ENCODE results near the gene TECTB.
"Not testable (repeated sequence)": the region's sequence is repeated elsewhere in the genome, so short reads cannot be mapped to it uniquely, and the experiment has no call there.

The TECTB gene

GRCh38 chr10:112283100-112283499 is at the start of gene TECTB:
Gene TECTB (plus strand): TSS chr10:112283400. CDS start chr10:112283735, 335 bp downstream.
- DNase-seq: no peak

DNA sequence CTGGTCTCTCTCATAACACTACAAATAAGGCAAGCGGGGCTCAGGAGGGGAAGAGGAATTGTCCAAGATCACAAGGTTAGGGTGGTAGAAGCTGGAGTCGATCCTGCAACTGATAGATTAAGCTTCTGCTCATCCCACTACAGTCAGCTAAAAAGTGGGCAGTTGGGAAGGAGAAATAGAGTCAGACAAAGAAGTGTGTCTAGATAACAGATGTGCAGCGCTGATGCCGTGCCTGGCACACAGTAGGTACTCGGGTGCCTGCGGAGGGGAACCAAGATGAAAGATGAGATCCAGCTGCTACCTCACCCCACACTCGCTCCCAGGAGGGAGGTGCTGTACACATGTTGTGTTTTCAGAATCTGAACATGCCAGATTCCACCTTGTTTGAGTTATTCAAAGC is 48.1 kb upstream of the TECTB start:
- no peak for DNase-seq

DNA sequence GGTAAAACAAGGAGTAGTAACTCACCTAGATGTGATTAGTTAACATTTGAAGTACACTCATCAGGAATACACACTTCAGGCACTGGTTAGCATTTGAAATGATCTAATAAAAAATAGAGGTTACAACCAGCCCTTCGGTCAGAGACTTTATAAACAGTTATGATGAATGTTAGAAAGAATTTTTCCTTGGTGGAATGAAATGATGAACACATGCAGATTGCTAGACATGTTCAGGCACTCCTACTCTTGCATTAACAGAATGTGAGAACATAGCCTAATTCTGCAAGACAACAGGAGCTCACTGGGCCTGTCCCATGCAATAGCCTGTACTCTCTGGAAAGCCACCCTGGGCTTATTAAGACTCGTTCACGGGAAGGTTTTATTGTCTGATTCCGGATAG is 47.3 kb upstream of the TECTB start:
- DNase-seq: no peak

DNA sequence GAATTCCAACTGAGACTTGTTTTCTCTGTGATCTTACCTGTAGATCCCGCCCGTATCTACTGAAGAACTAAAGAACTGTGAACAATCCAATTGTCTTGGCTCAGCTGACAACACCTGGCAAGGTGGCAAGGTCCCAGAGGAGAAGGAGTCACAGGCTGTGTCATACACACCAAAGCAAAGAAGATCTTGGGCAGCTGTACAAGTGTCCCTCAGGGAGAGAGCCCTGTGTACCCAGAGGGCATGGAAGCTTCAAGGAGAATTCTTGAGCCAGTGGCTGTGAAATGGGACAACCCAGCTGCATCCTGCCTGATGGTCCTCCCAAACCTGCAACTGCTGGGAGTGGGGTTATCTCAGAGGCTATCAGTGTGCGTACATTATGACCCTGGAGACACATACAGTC is 46.7 kb upstream of the TECTB start:
- DNase-seq: no peak

- no peak for DNase-seq
Observed at GRCh38 chr10:112239347-112239746, 43.9 kb upstream of the TECTB start.

DNA sequence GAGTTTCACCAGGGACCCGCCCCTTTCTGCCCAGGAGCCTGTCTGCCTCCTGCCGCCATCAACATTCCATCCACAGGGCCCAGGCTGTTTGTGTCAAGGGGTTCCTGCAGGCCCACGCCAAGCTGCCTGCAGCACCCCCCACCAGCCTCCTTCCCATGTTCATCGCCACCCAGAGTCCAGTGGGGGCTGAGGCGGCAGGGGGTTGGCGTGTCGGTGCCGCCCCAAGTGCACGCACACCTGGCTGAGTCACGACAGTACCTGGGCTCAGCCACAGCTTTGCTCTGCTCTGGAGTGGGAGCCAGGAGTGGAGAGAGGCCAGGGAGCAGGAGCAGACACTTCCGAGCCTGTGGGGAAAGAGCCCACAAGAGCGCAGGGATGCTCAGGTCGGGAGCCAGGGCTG is 42.8 kb upstream of the TECTB start:
- DNase-seq: no peak

- no peak for DNase-seq
Observed at GRCh38 chr10:112241651-112242341, 41.4 kb upstream of the TECTB start.

DNA sequence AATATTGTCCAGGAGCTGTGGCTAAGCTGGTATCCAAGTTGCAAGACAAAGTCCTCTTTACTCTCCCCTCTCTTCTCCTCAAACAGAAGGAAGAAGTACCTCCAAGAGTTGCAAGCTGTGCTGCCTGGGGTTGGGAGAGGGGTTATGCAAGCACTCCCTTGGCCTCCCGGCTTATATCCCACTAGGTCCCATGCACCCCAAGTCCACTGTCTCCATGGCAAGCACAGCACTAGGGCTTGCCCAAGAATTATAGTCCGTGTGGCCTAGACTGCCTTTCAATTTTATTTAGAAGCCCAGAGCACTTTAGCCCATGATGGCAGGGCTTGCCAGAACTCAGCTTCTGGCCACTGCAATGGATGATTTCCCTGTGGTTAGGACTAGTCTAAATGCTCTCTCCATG is 40.4 kb upstream of the TECTB start:
- DNase-seq: no peak

- DNase-seq: no peak
Observed at GRCh38 chr10:112243713-112244112, 39.5 kb upstream of the TECTB start.

- no peak for DNase-seq
Observed at GRCh38 chr10:112244197-112244596, 39.0 kb upstream of the TECTB start.

- no peak for DNase-seq
Observed at GRCh38 chr10:112247791-112248190, 35.4 kb upstream of the TECTB start.

DNA sequence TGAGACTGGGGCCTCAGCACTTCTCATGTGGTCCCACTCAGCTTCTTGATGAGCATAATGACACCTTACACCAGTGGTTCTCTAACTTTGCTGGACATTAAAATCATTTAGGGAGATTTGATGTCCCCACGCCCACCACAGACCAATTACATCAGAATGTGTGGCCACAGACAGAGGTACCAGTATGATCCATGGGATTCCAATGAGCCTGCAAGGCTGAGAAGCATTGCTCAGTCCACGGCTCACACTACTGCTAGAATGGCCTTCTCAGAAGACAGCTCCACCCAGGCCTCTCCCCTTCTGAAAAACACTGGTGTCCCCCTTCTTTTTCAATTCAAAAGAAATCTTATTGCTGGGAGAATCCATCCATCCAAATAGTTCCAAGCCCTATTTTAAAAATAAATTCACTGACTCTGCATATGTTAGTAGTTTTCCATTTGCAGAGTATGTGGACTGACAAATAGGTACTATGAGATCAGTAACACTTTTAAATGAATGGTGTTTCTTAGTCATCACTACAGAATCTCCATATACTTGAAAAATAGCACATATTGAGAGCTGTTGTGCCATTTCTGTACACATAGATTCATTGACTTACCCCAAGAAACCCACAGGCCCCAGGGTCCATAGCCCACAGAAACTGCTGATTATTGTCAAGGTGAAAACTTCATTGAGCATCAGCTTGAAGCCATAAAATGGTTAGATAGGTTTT is 34.5 kb upstream of the TECTB start:
- DNase-seq: no peak

GRCh38 chr10:112249722-112250121 is 33.5 kb upstream of the TECTB start:
- DNase-seq: no peak

- DNase-seq: no peak
Observed at GRCh38 chr10:112250555-112250954, 32.6 kb upstream of the TECTB start.

DNA sequence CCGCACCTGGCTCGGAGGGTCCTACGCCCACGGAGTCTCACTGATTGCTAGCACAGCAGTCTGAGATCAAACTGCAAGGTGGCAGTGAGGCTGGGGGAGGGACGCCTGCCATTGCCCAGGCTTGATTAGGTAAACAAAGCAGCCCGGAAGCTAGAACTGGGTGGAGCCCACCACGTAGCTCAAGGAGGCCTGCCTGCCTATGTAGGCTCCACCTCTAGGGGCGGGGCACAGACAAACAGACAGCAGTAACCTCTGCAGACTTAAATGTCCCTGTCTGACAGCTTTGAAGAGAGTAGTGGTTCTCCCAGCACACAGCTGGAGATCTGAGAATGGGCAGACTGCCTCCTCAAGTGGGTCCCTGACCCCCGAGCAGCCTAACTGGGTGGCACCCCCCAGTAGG is 32.0 kb upstream of the TECTB start:
- DNase-seq: not testable (repeated sequence)

- DNase-seq: no peak
Observed at GRCh38 chr10:112258407-112258806, 24.8 kb upstream of the TECTB start.

DNA sequence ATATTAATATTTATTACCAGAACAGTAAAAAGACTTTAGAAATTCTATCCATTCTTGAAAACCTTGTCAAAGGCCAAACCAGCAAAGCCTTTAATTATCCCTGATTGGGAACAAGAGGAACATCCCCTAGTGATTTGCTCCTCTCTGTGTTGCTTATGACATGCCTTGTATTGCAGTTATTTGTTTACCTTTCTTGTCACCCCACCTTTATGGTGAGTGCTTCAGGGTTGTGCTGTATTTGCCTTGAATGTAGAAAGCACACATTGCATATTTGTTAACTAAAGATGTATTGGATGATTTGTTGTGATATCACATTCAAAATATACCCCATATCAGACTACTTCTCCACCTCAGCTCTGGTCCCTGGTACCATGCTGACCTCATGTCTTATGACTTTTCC is 23.5 kb upstream of the TECTB start:
- DNase-seq: no peak

GRCh38 chr10:112260831-112261230 is 22.4 kb upstream of the TECTB start:
- no peak for DNase-seq

- no peak for DNase-seq
Observed at GRCh38 chr10:112261281-112261822, 21.8 kb upstream of the TECTB start.

DNA sequence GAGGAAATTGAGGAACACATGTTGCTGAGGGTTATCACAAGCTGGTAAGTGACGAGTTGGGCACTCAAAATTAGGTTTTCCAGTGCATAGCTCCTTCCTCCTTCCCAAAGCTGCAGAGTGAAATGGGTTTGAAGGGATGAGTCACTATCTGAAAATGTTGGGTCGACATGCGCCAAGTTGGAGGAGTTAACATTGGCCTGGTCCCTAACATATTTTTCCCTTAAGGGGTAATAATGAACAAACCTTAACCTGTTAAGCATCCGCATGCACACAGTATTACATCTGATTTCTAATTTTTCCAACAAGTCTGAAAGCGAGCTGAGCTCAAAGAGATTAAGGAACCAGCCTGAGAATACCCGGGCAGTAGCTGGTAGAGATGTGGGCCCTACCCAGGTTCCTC is 20.7 kb upstream of the TECTB start:
- DNase-seq: no peak

- DNase-seq: no peak
Observed at GRCh38 chr10:112265745-112266144, 17.5 kb upstream of the TECTB start.

GRCh38 chr10:112269266-112269665 is 13.9 kb upstream of the TECTB start:
- no peak for DNase-seq

DNA sequence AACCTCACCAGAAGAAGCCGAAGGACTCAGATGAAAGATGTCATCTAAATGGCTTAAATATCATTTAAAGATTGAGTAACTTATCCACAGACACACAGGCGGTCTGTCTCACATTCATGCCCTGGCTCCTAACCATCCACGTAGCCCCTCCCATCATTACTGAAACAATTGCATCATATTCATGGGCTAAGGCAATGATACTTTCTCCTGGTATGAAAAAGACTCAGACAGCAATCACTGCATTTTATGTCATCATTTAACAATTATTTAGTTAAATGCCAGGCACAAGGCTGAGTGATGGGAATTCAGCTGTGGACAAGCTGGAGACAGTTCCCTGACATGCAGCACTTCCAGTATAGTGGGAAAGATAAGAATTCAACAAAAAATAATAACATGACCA is 11.2 kb upstream of the TECTB start:
- no peak for DNase-seq

GRCh38 chr10:112274831-112275230 is 8.4 kb upstream of the TECTB start:
- no peak for DNase-seq

Measured in NCI-H1694 (cell line).